Thoracic aorta (tissue), 2 donors: ENCODE measurements around the gene ATP13A4. TPM values are rescaled to one million over a fixed set of nuclear protein-coding genes. Genes with fewer than 3 reads are reported as not detected.
"Not testable (repeated sequence)": the region's sequence is repeated elsewhere in the genome, so short reads cannot be mapped to it uniquely, and the experiment has no call there.

Experiments
- ATAC-seq: fragments of 150-250 bp; one replicate; pipeline ENCODE4 v1.8.0; 2017; ENCODE audit warnings: low read depth; ENCODE audit not compliant: insufficient number of reproducible peaks, low FRiP score
- DNase-seq: peaks from one replicate; pipeline ENCODE4 v3.0.0-alpha.2; 2020; ENCODE audit warnings: low spot score
- H3K27ac ChIP-seq, 2 donors: fragments of 200-600 bp; sonication (generic); 1 replicate in 1 of 2; 2 replicates in 1 of 2; pipeline ENCODE4 v1.5.1; 2016; ENCODE audit warnings: mild to moderate bottlenecking in 2 of 2, moderate library complexity in 2 of 2
- H3K27me3 ChIP-seq: fragments of 200-600 bp; sonication (generic); replicated peaks from 2 replicates; pipeline ENCODE4 v1.6.0; 2016; ENCODE audit warnings: mild to moderate bottlenecking; ENCODE audit not compliant: insufficient read depth
- H3K36me3 ChIP-seq: fragments of 200-600 bp; sonication (generic); one replicate; pipeline ENCODE4 v1.5.1; 2016
- H3K4me1 ChIP-seq, 2 donors: fragments of 200-600 bp; sonication (generic); 1 replicate in 1 of 2; 2 replicates in 1 of 2; pipeline versions ENCODE4 v1.5.1 to v1.6.0; 2016; ENCODE audit warnings: low read depth in 2 of 2, mild to moderate bottlenecking in 1 of 2; ENCODE audit not compliant: control insufficient read depth in 1 of 2
- H3K4me3 ChIP-seq: fragments of 200-600 bp; sonication (generic); 2 replicates; pipeline ENCODE4 v1.5.1; 2016; ENCODE audit warnings: mild to moderate bottlenecking
- H3K9me3 ChIP-seq: fragments of 200-600 bp; sonication (generic); 2 replicates; pipeline ENCODE4 v1.5.1; 2016
- CTCF ChIP-seq: fragments of 200-600 bp; sonication (generic); IDR thresholded peaks from one replicate; pipeline ENCODE4 v1.5.1; 2019; ENCODE audit warnings: antibody characterized with exemption
- total RNA-seq, 2 donors: library from RNA; depleted of rRNA; stranded (reverse); fragments of >200 nt; gene quantifications; one replicate each; pipeline versions ENCODE4 v1.1.0 to v1.2.3, GENCODE V29; 2016

The ATP13A4 gene
- total RNA-seq, 2 donors from 2014 or later: 0.78 TPM; not detected in 1

GRCh38 chr3:193546129-193546528, 8.6 kb downstream of the ATP13A4 start:
- no peaks in the 10 kb centered on the region for H3K36me3 ChIP-seq
- DNase-seq (no peak), ATAC-seq (no peak)
- no peaks in the 10 kb centered on the region for H3K27me3 ChIP-seq
- H3K27ac ChIP-seq: no peak overlapping the region
- no peaks in the 10 kb centered on the region for H3K9me3 ChIP-seq
- no peak overlapping the region for H3K4me3 ChIP-seq
- no peaks in the 10 kb centered on the region for H3K4me1 ChIP-seq
- TF ChIP-seq CTCF: no peak

DNA sequence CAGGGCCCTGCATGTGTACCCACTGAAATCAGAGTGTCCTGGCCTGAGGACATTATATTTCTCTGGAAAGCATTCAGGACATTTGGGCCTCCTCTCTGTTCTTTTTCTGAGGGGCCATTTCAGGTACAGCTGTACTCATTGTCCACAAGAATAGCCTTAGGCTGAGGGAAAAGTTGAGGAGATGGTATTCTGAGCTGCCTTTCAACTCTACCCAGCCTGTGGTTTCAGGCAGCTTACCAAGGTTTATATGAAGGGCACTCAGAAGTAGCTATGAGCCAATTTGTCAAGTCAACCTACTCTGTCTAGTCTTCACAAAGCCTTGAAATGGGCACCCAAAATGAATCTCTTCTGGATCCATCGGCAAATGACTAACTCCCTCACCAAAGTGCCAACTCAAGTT, 9.4 kb downstream of the ATP13A4 start:
- Histone ChIP-seq H3K9me3 (no peaks in the 10 kb centered on the region), H3K4me1 (no peaks in the 10 kb centered on the region), H3K4me3 (no peak overlapping the region), H3K27ac (no peak overlapping the region), H3K36me3 (no peaks in the 10 kb centered on the region), H3K27me3 (no peaks in the 10 kb centered on the region)
- TF ChIP-seq CTCF: no peak
- DNase-seq (no peak), ATAC-seq (no peak)

DNA sequence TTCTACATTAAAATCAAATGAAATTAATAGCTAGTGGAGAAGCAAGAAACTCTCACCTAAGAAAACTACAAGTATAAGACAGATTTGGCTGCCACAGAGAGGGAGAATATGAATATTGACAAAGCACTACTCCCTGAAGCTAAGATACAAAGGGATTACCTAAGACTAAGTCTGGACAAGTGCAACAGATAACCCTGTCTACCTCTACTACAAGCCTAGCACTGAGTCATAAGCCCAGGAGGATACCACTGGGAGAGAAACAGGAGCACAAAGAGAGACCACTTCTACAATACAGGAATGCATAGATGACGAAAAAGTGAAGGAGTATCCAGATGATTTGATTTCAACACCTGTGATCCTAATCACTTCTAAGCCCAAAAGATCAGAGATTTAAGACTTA, 10.4 kb downstream of the ATP13A4 start:
- no peak for TF ChIP-seq CTCF
- Histone ChIP-seq H3K9me3 (no peaks in the 10 kb centered on the region), H3K27me3 (no peaks in the 10 kb centered on the region), H3K4me1 (no peaks in the 10 kb centered on the region), H3K27ac (no peak overlapping the region), H3K4me3 (no peak overlapping the region), H3K36me3 (no peaks in the 10 kb centered on the region)
- DNase-seq (no peak), ATAC-seq (no peak)

DNA sequence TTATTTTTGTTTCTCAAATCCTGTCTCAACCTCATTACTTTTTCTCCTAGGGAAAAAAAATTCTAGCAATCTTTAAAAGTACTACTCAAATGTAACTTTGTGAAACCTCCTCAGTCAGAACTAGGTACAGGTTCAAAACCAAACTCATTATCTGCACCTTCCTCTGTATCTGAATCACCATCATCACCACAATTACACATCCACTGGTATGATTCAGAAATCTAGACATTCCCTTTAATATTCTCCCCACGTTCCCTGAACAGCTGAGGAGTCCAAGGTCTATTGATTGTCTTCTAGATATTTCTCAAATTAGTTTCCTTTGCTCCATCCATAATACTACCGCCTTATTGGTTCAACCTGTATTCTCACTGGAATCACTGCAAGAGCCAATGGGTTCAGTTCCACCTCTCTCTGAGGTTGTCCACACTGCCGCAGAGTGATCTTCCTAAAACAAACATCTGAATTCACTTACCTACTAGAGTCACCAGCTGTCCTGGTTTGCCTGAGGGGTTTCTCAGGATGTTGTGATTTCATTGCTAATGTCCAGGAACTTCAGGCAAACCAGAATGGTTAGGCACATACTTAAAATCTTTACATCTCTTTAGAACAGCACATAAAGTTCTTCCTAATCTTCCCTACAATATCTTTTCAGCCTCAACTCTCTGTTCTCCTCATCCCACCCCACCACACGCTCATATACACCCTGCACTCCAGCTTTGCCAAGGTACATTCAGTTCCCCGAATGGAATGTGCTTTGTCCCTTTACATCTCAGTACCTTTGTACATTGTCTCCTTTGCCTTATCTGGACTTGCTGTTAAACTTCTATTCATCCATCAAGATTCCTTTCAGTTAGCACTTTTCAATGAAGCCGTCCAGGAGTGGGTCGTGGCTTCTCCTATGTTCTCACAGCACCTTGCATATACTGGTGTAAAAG, 24.2 kb downstream of the ATP13A4 start:
- ATAC-seq: no peak

DNA sequence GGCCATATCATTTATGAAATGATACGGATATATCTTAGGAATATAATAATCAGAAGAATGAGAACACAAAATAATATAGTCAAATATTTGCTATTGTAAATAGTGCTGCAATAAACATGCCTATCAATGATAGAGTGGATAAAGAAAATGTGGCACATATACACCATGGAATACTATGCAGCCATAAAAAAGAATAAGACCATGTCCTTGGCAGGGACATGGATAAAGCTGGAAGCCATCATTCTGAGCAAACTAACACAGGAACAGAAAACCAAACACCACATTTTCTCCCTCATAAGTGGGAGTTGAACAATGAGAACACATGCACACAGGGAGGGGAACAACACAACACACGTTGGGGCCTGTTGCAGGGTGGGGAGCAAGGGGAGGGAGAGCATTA, 28.6 kb downstream of the ATP13A4 start:
- ATAC-seq, H3K4me1 ChIP-seq, H3K36me3 ChIP-seq, H3K27me3 ChIP-seq, H3K27ac ChIP-seq, H3K9me3 ChIP-seq, H3K4me3 ChIP-seq, DNase-seq: not testable (repeated sequence)

More for the DNA sequence above, 24.2 kb downstream of the ATP13A4 start:
- no peaks in the 10 kb centered on the region for H3K36me3 ChIP-seq
- no peak for DNase-seq
- no peaks in the 10 kb centered on the region for H3K9me3 ChIP-seq
- no peak for TF ChIP-seq CTCF
- no peaks in the 10 kb centered on the region for H3K27me3 ChIP-seq
- no peak overlapping the region for H3K27ac ChIP-seq
- H3K4me3 ChIP-seq: no peak overlapping the region
- no peaks in the 10 kb centered on the region for H3K4me1 ChIP-seq
